ENCODE measurements around the gene SYTL2.

GRCh38 chr11:85705800-85706199 is 105.1 kb downstream of the SYTL2 start:
- TF ChIP-seq CTCF (IDR thresholded peaks at IDR 0.05) (no peak), POLR2A (IDR thresholded peaks at IDR 0.05) (no peak), EP300 (IDR thresholded peaks at IDR 0.05) (no peak), POLR2AphosphoS5 (IDR thresholded peaks at IDR 0.05) (no peak)
